ENCODE results near the gene NDUFB3. TPM values are rescaled to one million over a fixed set of nuclear protein-coding genes. Genes with fewer than 3 reads are reported as not detected.
"Not testable (repeated sequence)": the region's sequence is repeated elsewhere in the genome, so short reads cannot be mapped to it uniquely, and the experiment has no call there.

Gene NDUFB3
- total and polyA plus RNA-seq, 4 donors, result 34.2 to 177 (median 53.2) TPM

- not testable (repeated sequence) for H3K27me3 ChIP-seq (ENCODE audit: control insufficient read depth in 4 of 4, insufficient read depth in 4 of 4, low read length in 3 of 4); H3K4me1 ChIP-seq (ENCODE audit: control insufficient read depth in 4 of 4, insufficient read depth in 4 of 4, low read length in 3 of 4); H3K27ac ChIP-seq (ENCODE audit: low read depth in 1 of 2, low read length in 2 of 2); H3K36me3 ChIP-seq (ENCODE audit: control insufficient read depth in 4 of 4, insufficient read depth in 3 of 4, low read depth in 1 of 4, low read length in 3 of 4); H3K9ac ChIP-seq (ENCODE audit: low read depth in 1 of 2, low read length in 2 of 2); DNase-seq (ENCODE audit: low spot score); H3K9me3 ChIP-seq (ENCODE audit: control insufficient read depth in 4 of 4, low read length in 3 of 4); H3K4me3 ChIP-seq (ENCODE audit: low read depth in 1 of 3, low read length in 3 of 3)
- TF ChIP-seq HNF4A (conservative IDR thresholded peaks at IDR 0.05) (peak; percentile 34 to 39), RXRA (IDR thresholded peaks at IDR 0.05) (peak in 1 of 2 donors; percentile 16)
- WGBS, result 50% methylated on average over 5 of the region's 5 CpGs
Measured at GRCh38 chr2:201043050-201043449, 28.8 kb upstream of the NDUFB3 start.

GRCh38 chr2:201046881-201047280 is 24.9 kb upstream of the NDUFB3 start:
- H3K27ac ChIP-seq (ENCODE audit: low read depth in 1 of 2, low read length in 2 of 2), result no peak overlapping the region
- no peak for DNase-seq (ENCODE audit: low spot score)
- peaks cover 0 to 6% (median 1%) of the 10 kb centered on the region in 4 donors for H3K4me1 ChIP-seq (ENCODE audit: control insufficient read depth in 4 of 4, insufficient read depth in 4 of 4, low read length in 3 of 4)
- TF ChIP-seq MAX (IDR thresholded peaks at IDR 0.05) (no peak), EGR1 (IDR thresholded peaks at IDR 0.05; ENCODE audit: low read depth in 2 of 2) (no peak), HNF4G (IDR thresholded peaks at IDR 0.05) (no peak), NR2F2 (IDR thresholded peaks at IDR 0.05) (no peak), GABPA (IDR thresholded peaks at IDR 0.05 in 1 of 2, conservative IDR thresholded peaks at IDR 0.05 in 1 of 2) (no peak), RXRA (IDR thresholded peaks at IDR 0.05) (no peak), FOXA1 (IDR thresholded peaks at IDR 0.05) (no peak), SP1 (IDR thresholded peaks at IDR 0.05) (no peak), FOXA2 (IDR thresholded peaks at IDR 0.05) (no peak), JUND (IDR thresholded peaks at IDR 0.05) (no peak), HNF4A (conservative IDR thresholded peaks at IDR 0.05) (no peak), CTCF (IDR thresholded peaks at IDR 0.05; ENCODE audit: low read depth, low read length, missing input control) (no peak), YY1 (IDR thresholded peaks at IDR 0.05) (no peak), TAF1 (conservative IDR thresholded peaks at IDR 0.05) (no peak), ZBTB33 (IDR thresholded peaks at IDR 0.05) (no peak)
- TF ChIP-seq, protein P1, sequence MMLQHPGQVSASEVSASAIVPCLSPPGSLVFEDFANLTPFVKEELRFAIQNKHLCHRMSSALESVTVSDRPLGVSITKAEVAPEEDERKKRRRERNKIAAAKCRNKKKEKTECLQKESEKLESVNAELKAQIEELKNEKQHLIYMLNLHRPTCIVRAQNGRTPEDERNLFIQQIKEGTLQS (IDR thresholded peaks at IDR 0.05), result no peak
- no peaks in the 10 kb centered on the region for H3K27me3 ChIP-seq (ENCODE audit: control insufficient read depth in 4 of 4, insufficient read depth in 4 of 4, low read length in 3 of 4)
- H3K9me3 ChIP-seq (ENCODE audit: control insufficient read depth in 4 of 4, low read length in 3 of 4), result no peaks in the 10 kb centered on the region
- no peak overlapping the region for H3K9ac ChIP-seq (ENCODE audit: low read depth in 1 of 2, low read length in 2 of 2)
- no peak overlapping the region for H3K4me3 ChIP-seq (ENCODE audit: low read depth in 1 of 3, low read length in 3 of 3)
- H3K36me3 ChIP-seq (ENCODE audit: control insufficient read depth in 4 of 4, insufficient read depth in 3 of 4, low read depth in 1 of 4, low read length in 3 of 4), result peaks cover 0 to 4% (median 0%) of the 10 kb centered on the region in 4 donors
- 92% methylated on average over 2 of the region's 2 CpGs for WGBS

GRCh38 chr2:201049455-201049854 is 22.3 kb upstream of the NDUFB3 start:
- no peak overlapping the region for H3K27ac ChIP-seq (ENCODE audit: low read depth in 1 of 2, low read length in 2 of 2)
- H3K4me3 ChIP-seq (ENCODE audit: low read depth in 1 of 3, low read length in 3 of 3), result no peak overlapping the region
- no peak overlapping the region for H3K9ac ChIP-seq (ENCODE audit: low read depth in 1 of 2, low read length in 2 of 2)
- peaks cover 0 to 8% (median 2%) of the 10 kb centered on the region in 4 donors for H3K36me3 ChIP-seq (ENCODE audit: control insufficient read depth in 4 of 4, insufficient read depth in 3 of 4, low read depth in 1 of 4, low read length in 3 of 4)
- no peaks in the 10 kb centered on the region for H3K27me3 ChIP-seq (ENCODE audit: control insufficient read depth in 4 of 4, insufficient read depth in 4 of 4, low read length in 3 of 4)
- no peaks in the 10 kb centered on the region for H3K9me3 ChIP-seq (ENCODE audit: control insufficient read depth in 4 of 4, low read length in 3 of 4)
- TF ChIP-seq NR2F2 (IDR thresholded peaks at IDR 0.05) (no peak), GABPA (IDR thresholded peaks at IDR 0.05 in 1 of 2, conservative IDR thresholded peaks at IDR 0.05 in 1 of 2) (no peak), FOXA2 (IDR thresholded peaks at IDR 0.05) (no peak), EGR1 (IDR thresholded peaks at IDR 0.05; ENCODE audit: low read depth in 2 of 2) (no peak), HNF4A (conservative IDR thresholded peaks at IDR 0.05) (no peak), RAD21 (IDR thresholded peaks at IDR 0.05) (no peak)
- H3K4me1 ChIP-seq (ENCODE audit: control insufficient read depth in 4 of 4, insufficient read depth in 4 of 4, low read length in 3 of 4), result no peaks in the 10 kb centered on the region
- DNase-seq (ENCODE audit: low spot score), result no peak
- 98% methylated on average over 11 of the region's 11 CpGs for WGBS
